CD4-positive, alpha-beta T cell treated with Interleukin-17A for 4 hours (primary cell): ENCODE measurements around the gene ARID1B.

Experiments used
- DNase-seq: peaks from one replicate; pipeline ENCODE4 v3.0.0-alpha.2; 2020; ENCODE audit warnings: mixed read lengths

Gene ARID1B

DNA sequence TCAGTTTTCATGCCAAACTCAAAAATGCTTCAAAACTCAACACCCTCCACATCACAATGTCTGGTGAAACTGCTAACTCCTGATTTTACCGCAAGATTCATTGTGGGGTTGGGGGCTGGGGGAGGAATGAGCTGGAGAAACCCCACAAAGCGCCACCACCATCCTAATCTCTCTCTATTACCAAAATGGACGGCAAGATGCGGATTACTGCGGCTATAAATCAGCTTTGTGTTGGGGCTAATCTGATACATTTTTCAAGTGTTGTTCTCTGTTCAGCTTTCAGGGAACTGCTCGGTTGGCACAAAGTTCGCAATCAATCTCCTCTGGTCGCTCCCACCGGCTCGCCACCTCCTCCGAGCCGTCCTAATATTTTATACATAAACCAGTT lies 462.5 kb downstream of the ARID1B start:
- no peak for DNase-seq

- DNase-seq: no peak
Measured at GRCh38 chr6:157240059-157240959, 463.1 kb downstream of the ARID1B start.

GRCh38 chr6:157240960-157241311 lies 463.8 kb downstream of the ARID1B start:
- DNase-seq: no peak

DNA sequence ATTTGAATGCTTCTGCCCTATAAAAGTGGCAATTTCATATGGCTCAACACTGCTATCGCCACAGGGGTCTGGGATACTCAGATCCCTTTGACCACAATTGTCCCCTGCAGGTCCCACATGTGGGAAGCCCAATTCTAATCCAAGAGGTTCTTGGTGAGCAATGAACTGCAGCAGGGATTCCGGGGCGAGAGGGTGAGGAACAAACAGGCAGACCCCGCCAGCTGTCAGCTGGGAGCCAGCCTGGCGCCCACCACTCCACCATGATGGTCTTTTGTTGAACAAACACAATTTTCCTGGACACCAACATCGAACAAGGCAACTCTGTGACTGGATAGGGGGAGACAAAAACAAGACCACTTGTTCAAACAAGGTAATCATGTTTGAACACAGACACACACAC lies 465.6 kb downstream of the ARID1B start:
- no peak for DNase-seq

- no peak for DNase-seq
Measured at GRCh38 chr6:157244175-157244574, 467.0 kb downstream of the ARID1B start.

GRCh38 chr6:157244780-157245179 lies 467.6 kb downstream of the ARID1B start:
- DNase-seq: no peak

DNA sequence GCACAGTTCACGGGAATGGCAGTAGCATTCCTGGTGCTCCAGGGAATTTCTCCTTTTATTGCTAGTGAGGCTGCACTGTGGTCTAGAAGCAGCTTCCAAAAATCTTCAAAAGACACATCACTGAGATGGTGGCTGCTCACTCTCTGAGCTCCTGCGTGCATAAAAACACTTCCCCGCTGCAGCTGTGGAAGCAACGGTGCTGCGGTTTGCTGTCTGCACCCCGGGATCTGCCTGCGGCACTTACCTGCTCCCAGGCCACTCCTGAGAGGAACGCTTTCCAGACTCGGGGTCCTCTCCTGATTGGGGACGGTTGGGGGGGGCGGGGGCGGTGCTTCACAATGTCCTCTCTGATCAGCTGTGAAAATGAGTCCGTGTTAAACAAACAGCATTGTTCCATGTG lies 468.3 kb downstream of the ARID1B start:
- DNase-seq: no peak

DNA sequence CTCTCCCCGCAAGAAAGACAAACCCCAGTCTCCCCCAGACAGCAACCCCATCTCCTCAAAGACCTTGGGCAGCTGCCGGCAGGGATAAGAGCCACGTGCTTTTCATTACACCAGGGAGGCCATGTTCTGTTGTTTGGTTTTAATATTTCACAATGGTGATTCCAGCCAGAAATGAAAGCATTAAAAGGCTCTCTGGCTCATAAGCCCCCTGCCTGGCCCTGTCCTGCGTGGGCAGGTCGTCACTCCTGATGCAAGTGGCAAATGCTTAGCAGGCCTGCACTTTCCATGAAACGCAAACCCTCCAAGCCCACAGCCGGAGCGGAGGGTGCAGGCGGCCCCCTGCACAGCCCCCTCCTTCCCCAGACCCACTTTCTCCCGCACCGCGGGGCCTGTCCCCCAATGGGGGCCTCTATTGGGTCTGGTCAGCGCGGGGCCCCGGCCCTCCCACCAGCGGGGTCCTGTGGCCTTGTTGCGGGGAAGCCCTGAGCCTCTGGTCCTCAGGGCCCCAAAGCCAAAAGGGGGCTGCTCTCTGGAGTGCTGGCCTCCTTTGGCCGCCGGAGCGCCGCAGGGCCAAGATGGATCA lies 469.0 kb downstream of the ARID1B start:
- no peak for DNase-seq

- no peak for DNase-seq
Measured at GRCh38 chr6:157246771-157247484, 469.8 kb downstream of the ARID1B start.

DNA sequence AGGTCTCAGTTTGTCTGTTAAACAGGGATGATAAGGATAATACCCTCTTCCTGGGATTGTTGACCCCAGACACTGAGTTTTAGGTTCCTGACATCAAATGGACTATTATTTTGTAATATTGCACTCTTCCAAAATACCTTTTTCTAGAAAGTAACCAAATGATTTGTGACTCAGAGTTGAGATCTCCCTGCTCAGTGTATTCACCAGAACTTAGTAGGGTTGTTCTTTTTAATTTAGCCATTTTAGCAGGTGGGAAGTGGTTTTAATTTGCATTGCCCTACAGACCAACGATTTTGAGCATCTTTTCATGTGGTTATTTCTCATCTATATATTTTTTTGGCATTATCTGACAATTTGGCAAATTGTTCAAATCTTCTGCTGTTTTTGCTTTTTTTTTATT lies 471.1 kb downstream of the ARID1B start:
- no peak for DNase-seq

GRCh38 chr6:157249826-157250225 lies 472.6 kb downstream of the ARID1B start:
- DNase-seq: no peak

DNA sequence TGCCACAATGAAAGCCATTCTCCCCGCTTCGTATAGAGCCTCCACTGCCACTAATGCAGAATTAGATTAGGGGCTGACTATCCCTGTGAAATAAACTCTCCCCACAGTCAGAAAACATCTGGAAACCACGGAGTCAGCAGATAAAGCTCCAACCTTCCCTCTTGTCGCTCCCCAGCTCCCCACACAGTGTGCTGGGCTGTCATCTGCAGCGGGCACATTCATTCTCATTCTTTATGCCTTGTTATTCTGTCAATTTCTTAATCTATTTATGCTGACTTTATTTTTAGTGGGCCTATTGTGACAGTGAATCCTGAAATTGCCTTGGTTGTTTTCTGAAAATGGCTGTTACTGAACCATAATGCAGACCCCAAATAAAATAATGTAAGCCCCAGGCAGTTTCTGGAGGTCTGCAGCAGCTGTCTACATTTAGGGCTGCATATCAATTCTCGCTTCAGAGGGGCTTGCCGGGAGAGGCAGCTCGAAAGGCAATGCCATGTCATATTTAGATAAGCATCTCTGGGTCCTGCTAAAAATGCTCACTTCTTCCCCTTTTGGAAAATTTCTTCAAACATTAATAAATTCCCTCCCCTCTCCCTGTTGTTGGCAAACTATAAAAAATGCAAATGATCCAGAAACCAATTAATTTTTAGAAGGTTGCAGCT lies 474.5 kb downstream of the ARID1B start:
- DNase-seq: no peak

DNA sequence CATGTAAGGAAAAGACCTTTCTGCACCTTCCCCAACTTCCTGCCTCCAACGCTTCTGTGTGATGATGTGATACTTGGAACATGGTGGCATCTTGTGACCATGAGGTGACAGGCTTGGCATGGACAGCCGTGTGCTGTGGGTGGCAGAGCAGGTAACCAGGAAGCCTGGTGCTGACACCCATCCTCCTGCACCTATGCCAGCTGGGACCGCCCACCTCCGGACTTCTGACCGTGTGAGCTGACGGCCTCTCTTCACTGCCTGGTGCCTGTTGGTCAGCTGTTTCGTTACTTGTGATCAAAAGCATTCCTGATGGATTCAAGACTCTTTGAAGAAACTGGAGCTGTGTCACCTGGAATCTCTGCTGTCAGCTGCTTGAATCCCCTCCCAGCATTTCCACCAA lies 475.8 kb downstream of the ARID1B start:
- no peak for DNase-seq

GRCh38 chr6:157253699-157254098 lies 476.5 kb downstream of the ARID1B start:
- DNase-seq: no peak

DNA sequence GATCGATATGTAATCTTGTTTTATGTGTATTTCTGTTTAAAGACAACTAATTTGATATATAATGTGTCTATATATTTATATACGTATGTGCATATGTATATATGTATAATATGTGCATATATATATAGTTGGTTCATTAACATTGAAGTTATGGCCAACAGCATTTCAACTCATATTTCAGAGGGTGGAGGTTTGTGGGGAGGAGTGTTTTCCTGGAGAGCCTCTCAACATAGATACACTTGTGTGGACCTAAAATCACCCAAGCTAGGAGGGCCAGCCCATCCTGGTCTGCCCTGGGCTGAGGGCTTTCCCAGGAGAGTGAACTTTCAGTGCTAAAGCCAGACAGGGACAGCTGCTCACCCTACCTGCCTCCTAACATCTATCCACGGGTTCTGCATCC lies 477.4 kb downstream of the ARID1B start:
- DNase-seq: no peak

GRCh38 chr6:157255079-157255478 lies 477.9 kb downstream of the ARID1B start:
- DNase-seq: no peak

GRCh38 chr6:157258878-157259277 lies 481.7 kb downstream of the ARID1B start:
- DNase-seq: peak; percentile 35

DNA sequence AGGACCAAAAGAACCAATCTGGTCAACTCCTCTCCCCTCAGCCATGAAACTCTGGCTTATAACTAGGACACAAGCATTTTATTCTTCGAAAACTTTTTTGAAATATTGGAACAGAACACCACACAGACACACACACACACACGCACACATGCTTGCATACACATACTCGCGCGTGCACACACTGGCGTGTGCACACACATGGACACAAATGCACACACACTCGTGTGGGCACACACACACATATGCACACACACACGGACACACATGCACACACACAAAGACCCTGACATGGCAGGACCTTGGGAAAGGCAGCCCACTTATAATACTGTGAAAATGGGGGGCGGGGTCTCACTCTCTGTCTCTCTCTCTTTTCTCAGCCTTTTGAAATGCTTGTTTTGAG lies 482.3 kb downstream of the ARID1B start:
- no peak for DNase-seq
